GM12873 (cell line): ENCODE measurements around the gene ERO1B.

Experiments used
- TF ChIP-seq, protein P1 (sequence below): IDR thresholded peaks from 2 replicates; pipeline ENCODE4 v1.5.1; 2012; ENCODE audit warnings: low read depth, mild to moderate bottlenecking, moderate library complexity, low read length, control low read depth; ENCODE audit not compliant: insufficient read depth; ENCODE audit errors: missing control alignments

The ERO1B gene

DNA sequence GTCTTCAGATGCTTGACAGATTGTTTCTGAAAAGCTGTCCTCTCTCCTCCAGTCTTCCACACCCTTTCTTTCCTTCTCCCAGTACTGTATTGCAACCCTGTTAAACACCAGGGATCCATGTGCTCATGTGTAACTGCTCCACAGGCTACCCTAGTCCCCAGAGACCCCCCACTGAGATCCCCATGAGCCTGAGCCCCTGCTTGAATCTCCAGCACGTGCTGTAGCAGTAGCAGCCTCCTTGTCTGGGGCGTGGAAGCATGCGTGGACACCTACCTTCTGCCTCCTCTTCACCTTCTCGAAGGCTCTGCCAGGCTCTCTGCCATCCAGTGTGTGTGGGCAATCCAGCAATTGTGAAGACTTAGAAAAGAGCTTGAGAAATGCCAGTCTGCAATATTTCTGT lies 114.2 kb downstream of the ERO1B start:
- TF ChIP-seq, protein P1, sequence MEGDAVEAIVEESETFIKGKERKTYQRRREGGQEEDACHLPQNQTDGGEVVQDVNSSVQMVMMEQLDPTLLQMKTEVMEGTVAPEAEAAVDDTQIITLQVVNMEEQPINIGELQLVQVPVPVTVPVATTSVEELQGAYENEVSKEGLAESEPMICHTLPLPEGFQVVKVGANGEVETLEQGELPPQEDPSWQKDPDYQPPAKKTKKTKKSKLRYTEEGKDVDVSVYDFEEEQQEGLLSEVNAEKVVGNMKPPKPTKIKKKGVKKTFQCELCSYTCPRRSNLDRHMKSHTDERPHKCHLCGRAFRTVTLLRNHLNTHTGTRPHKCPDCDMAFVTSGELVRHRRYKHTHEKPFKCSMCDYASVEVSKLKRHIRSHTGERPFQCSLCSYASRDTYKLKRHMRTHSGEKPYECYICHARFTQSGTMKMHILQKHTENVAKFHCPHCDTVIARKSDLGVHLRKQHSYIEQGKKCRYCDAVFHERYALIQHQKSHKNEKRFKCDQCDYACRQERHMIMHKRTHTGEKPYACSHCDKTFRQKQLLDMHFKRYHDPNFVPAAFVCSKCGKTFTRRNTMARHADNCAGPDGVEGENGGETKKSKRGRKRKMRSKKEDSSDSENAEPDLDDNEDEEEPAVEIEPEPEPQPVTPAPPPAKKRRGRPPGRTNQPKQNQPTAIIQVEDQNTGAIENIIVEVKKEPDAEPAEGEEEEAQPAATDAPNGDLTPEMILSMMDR, result no peak

DNA sequence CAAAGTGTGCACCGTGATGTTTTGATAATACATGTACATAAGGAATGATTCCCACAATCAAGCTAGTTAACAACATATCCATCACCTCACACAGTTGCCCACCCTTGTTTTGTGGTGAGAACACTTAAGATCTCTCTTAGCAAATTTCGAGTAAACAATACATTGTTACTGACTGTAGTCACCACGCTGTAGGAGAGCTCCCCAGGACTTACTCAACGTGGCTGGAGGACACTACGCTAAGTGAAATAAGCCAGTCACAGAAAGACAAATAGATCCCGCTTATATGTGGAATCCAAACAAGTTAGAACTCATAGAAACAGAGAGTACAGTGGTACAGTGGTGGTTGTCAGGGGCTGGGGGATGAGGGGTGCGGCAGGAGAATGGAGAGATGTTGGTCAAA lies 114.6 kb downstream of the ERO1B start:
- TF ChIP-seq, protein P1, result no peak

DNA sequence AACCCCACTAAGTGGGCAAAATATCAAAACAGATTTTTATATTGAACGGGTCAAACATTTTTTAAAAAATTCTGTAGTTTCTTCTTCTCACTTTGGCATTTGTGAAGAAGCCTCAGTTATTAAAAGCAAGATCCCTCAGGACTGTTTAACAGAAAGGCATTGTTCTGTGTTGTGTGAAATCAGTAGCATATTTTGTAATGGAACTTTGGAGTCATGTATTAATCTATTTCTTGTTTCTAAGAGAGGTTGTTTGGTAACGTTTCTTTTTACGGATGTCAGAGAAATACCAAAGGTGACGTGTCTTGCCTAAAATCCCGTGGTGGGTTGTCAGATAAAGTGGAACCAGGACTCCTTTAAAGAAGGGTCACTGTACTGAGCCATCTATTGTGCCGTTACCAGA lies 115.7 kb downstream of the ERO1B start:
- TF ChIP-seq, protein P1, result no peak
